IPS DF 4.7 (cell line): ENCODE data around the gene RASAL1.

Experiments used
- DNase-seq: peaks from one replicate; pipeline ENCODE4 v3.0.0-alpha.2; 2013; ENCODE audit warnings: low spot score; ENCODE audit errors: extremely low read depth

The RASAL1 gene

GRCh38 chr12:113075137-113075683 is 60.4 kb downstream of the RASAL1 start:
- DNase-seq = no peak

- no peak for DNase-seq
These were observed 62.0 kb downstream of the RASAL1 start for GRCh38 chr12:113073586-113073985.

GRCh38 chr12:113072136-113072535 is 63.4 kb downstream of the RASAL1 start:
- DNase-seq = no peak

- DNase-seq = no peak
These were observed 64.1 kb downstream of the RASAL1 start for GRCh38 chr12:113071135-113072112.

GRCh38 chr12:113070117-113070906 is 65.2 kb downstream of the RASAL1 start:
- DNase-seq = no peak

GRCh38 chr12:113069751-113070116 is 65.8 kb downstream of the RASAL1 start:
- DNase-seq = no peak

- DNase-seq = no peak
These were observed 66.4 kb downstream of the RASAL1 start for GRCh38 chr12:113069149-113069548.

GRCh38 chr12:113067987-113068935 is 67.3 kb downstream of the RASAL1 start:
- no peak for DNase-seq

GRCh38 chr12:113066813-113067400 is 68.7 kb downstream of the RASAL1 start:
- no peak for DNase-seq

GRCh38 chr12:113065126-113066007 is 70.2 kb downstream of the RASAL1 start:
- DNase-seq = no peak

GRCh38 chr12:113064395-113065125 is 71.0 kb downstream of the RASAL1 start:
- DNase-seq = no peak

GRCh38 chr12:113063396-113064350 is 71.9 kb downstream of the RASAL1 start:
- DNase-seq = no peak

GRCh38 chr12:113062502-113063395 is 72.8 kb downstream of the RASAL1 start:
- no peak for DNase-seq

GRCh38 chr12:113061061-113061694 is 74.4 kb downstream of the RASAL1 start:
- DNase-seq = no peak

- no peak for DNase-seq
These were observed 75.1 kb downstream of the RASAL1 start for GRCh38 chr12:113060336-113060960.
